Ovary (tissue), 3 donors: ENCODE measurements around the gene SOST.

ENCODE experiments used
- CTCF ChIP-seq, 3 donors: fragments of 450-650 bp in 2 of 3; fragments of 200-600 bp in 1 of 3; IDR thresholded peaks; one replicate each; pipeline versions ENCODE4 v1.5.1 to v1.8.0; 2016 to 2022; ENCODE audit warnings: antibody characterized with exemption in 3 of 3, mild to moderate bottlenecking in 1 of 3
- EP300 ChIP-seq: sonication (generic); formaldehyde crosslinking; IDR thresholded peaks from one replicate; pipeline ENCODE4 v1.6.1; 2017; ENCODE audit warnings: antibody characterized with exemption
- POLR2A ChIP-seq: fragments of 450-650 bp; IDR thresholded peaks from one replicate; pipeline ENCODE4 v1.6.1; 2017; ENCODE audit warnings: antibody characterized with exemption, mild to moderate bottlenecking, moderate library complexity
- donor health status: DM: no; HTN: no; CAD: no.

- TF ChIP-seq POLR2A (no peak), CTCF (IDR thresholded peaks at IDR 0.05) (no peak), EP300 (no peak)
Measured at GRCh38 chr17:43753493-43754129, 5.0 kb downstream of the SOST start.
